Ammon's horn (tissue), 1 donor: ENCODE data around the gene SLIT1.

Experiments used
- DNase-seq: peaks from one replicate; pipeline ENCODE4 v3.0.0-alpha.2; 2016; ENCODE audit warnings: low spot score

Gene SLIT1

GRCh38 chr10:97139651-97140048 lies 46.1 kb downstream of the SLIT1 start:
- no peak for DNase-seq

GRCh38 chr10:97138846-97139245 lies 46.9 kb downstream of the SLIT1 start:
- DNase-seq, result no peak

GRCh38 chr10:97138174-97138573 lies 47.6 kb downstream of the SLIT1 start:
- no peak for DNase-seq

- no peak for DNase-seq
Observed at GRCh38 chr10:97136756-97137155, 49.0 kb downstream of the SLIT1 start.

- no peak for DNase-seq
Observed at GRCh38 chr10:97135464-97135863, 50.3 kb downstream of the SLIT1 start.

- DNase-seq, result no peak
Observed at GRCh38 chr10:97134983-97135382, 50.8 kb downstream of the SLIT1 start.

- DNase-seq, result no peak
Observed at GRCh38 chr10:97134110-97134509, 51.6 kb downstream of the SLIT1 start.

- no peak for DNase-seq
Observed at GRCh38 chr10:97132273-97132672, 53.5 kb downstream of the SLIT1 start.

GRCh38 chr10:97131666-97132065 lies 54.1 kb downstream of the SLIT1 start:
- peak; percentile 45 for DNase-seq

- DNase-seq, result no peak
Observed at GRCh38 chr10:97131181-97131628, 54.6 kb downstream of the SLIT1 start.

- DNase-seq, result peak; percentile 32
Observed at GRCh38 chr10:97129666-97130065, 56.1 kb downstream of the SLIT1 start.

- DNase-seq, result peak; percentile 72
Observed at GRCh38 chr10:97128516-97129154, 57.1 kb downstream of the SLIT1 start.

- DNase-seq, result no peak
Observed at GRCh38 chr10:97128039-97128492, 57.7 kb downstream of the SLIT1 start.

GRCh38 chr10:97127509-97127908 lies 58.2 kb downstream of the SLIT1 start:
- no peak for DNase-seq

- DNase-seq, result no peak
Observed at GRCh38 chr10:97124211-97124610, 61.5 kb downstream of the SLIT1 start.

GRCh38 chr10:97123765-97124164 lies 62.0 kb downstream of the SLIT1 start:
- peak; percentile 50 for DNase-seq

GRCh38 chr10:97121041-97121440 lies 64.7 kb downstream of the SLIT1 start:
- DNase-seq, result peak; percentile 58

- DNase-seq, result no peak
Observed at GRCh38 chr10:97120370-97120769, 65.4 kb downstream of the SLIT1 start.

GRCh38 chr10:97119058-97119745 lies 66.6 kb downstream of the SLIT1 start:
- DNase-seq, result no peak

- no peak for DNase-seq
Observed at GRCh38 chr10:97117372-97117771, 68.4 kb downstream of the SLIT1 start.

GRCh38 chr10:97116462-97117162 lies 69.1 kb downstream of the SLIT1 start:
- peak; percentile 39 for DNase-seq

- no peak for DNase-seq
Observed at GRCh38 chr10:97115846-97116245, 69.9 kb downstream of the SLIT1 start.

- DNase-seq, result no peak
Observed at GRCh38 chr10:97111615-97112014, 74.1 kb downstream of the SLIT1 start.
